Prostate gland (tissue), 2 donors: ENCODE measurements around the gene MGLL.

Experiments used
- POLR2A ChIP-seq: fragments of 450-650 bp; IDR thresholded peaks from one replicate; pipeline ENCODE4 v1.6.1; 2016; ENCODE audit warnings: antibody characterized with exemption, mild to moderate bottlenecking
- POLR2AphosphoS5 ChIP-seq: sonication (generic); formaldehyde crosslinking; IDR thresholded peaks from one replicate; pipeline ENCODE4 v1.6.1; 2017; ENCODE audit warnings: antibody characterized with exemption
- TF ChIP-seq, protein P1 (sequence below), 4 experiments: fragments of 200-600 bp in 2 of 4; fragments of 450-650 bp in 2 of 4; sonication (generic) in 2 of 4; IDR thresholded peaks; 1 replicate in 3 of 4; 2 replicates in 1 of 4; pipeline ENCODE4 v1.5.1; 2016 to 2019; ENCODE audit warnings: antibody characterized with exemption in 4 of 4, mild to moderate bottlenecking in 2 of 4, moderate library complexity in 2 of 4

DNA sequence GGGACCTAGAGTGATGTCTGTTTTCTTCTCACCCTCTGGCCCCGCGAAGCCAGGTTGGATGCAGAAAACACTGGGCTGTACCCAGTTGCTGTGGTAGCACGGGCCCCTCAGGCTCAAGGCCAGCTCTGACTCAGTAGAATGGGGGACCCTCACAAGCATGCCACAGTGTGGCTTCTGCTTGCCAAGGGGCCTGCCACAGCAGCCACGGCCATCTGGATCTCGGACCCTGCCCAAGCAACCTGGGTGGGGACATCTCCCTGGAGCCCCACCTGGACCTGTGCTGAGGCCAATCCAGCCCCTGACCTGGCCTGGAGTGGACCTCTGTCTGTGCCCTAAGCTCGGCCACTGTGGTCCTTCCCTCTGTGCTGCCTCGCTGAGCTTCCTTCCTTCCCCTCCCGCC lies 59.0 kb downstream of the MGLL start:
- TF ChIP-seq POLR2AphosphoS5 (no peak), POLR2A (no peak)
- TF ChIP-seq, protein P1, sequence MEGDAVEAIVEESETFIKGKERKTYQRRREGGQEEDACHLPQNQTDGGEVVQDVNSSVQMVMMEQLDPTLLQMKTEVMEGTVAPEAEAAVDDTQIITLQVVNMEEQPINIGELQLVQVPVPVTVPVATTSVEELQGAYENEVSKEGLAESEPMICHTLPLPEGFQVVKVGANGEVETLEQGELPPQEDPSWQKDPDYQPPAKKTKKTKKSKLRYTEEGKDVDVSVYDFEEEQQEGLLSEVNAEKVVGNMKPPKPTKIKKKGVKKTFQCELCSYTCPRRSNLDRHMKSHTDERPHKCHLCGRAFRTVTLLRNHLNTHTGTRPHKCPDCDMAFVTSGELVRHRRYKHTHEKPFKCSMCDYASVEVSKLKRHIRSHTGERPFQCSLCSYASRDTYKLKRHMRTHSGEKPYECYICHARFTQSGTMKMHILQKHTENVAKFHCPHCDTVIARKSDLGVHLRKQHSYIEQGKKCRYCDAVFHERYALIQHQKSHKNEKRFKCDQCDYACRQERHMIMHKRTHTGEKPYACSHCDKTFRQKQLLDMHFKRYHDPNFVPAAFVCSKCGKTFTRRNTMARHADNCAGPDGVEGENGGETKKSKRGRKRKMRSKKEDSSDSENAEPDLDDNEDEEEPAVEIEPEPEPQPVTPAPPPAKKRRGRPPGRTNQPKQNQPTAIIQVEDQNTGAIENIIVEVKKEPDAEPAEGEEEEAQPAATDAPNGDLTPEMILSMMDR (IDR thresholded peaks at IDR 0.05), result no peak
